Right renal pelvis (tissue), 4 donors: ENCODE results near the gene KCNC3. TPM values are rescaled to one million over a fixed set of nuclear protein-coding genes. Genes with fewer than 3 reads are reported as not detected.
"Not testable (repeated sequence)": the region's sequence is repeated elsewhere in the genome, so short reads cannot be mapped to it uniquely, and the experiment has no call there.

Source experiments
- DNase-seq, 4 donors: peaks; one replicate each; pipeline ENCODE4 v3.0.0-alpha.2; 2013; ENCODE audit warnings: low read depth in 4 of 4, low spot score in 3 of 4, missing footprints in 1 of 4
- polyA plus RNA-seq, 4 donors: library from polyadenylated mRNA; unstranded; fragments of 120-200 nt; gene quantifications; one replicate each; pipeline ENCODE4 v1.2.1, GENCODE V29; 2013; ENCODE audit not compliant: insufficient read length in 4 of 4

Gene KCNC3
- polyA plus RNA-seq, 4 donors, result 31.9 to 52.4 (median 36.7) TPM

DNA sequence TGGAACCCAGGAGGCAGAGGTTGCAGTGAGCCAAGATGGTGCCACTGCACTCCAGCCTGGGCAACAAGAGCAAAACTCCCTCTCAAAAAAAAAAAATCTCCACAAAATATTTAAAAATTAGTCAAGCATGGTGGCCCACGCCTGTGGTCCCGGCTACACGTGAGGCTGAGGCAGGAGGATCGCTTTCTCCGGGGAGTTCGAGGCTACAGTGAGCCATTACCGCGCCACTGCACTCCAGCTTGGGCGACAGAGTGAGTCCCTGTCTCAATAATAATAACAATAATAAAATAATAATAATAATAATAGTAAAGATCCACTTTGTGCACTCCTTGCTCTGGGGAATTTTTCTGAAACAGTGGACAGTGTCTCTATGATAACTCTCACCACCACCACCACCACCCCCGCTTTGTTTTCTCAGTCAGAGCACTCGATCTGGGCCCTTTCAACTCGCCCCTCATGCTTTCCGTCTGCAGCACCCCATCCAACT lies 27.6 kb upstream of the KCNC3 start:
- no peak for DNase-seq

DNA sequence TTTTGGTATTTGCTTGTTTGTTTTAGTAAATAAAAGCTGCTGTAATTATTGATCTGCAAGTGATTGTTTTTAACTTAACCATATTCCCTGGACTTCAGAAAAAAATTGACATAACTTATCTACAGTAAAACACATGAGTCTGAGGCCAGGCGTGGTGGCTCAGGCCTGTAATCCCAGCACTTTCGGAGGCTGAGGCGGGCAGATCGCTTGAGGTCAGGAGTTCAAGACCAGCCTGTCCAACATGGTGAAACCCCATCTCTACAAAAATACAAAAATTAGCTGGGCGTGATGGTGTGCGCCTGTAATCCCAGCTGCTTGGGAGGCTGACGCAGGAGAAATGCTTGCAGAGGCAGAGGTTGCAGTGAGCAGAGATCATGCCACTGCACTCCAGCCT lies 24.3 kb upstream of the KCNC3 start:
- not testable (repeated sequence) for DNase-seq

DNA sequence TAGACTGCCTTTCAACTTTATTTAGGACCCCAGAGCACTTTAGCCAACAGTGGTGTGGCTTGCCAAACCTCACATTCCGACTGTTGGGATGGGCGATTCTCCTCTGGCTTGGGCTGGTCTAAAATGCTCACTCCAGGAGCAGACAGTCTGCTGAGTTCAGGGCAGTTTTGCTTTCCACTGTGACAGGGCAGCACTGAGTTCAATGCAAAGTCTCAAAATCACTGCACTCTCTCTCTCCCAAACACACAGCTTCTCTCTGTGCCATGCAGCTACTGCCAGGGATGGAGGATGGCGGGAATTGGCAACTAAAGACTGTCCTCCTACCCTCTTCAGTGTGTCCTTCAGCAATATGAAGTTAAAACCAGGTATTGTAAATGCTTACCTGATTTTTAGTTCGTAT lies 23.1 kb upstream of the KCNC3 start:
- DNase-seq, result no peak

DNA sequence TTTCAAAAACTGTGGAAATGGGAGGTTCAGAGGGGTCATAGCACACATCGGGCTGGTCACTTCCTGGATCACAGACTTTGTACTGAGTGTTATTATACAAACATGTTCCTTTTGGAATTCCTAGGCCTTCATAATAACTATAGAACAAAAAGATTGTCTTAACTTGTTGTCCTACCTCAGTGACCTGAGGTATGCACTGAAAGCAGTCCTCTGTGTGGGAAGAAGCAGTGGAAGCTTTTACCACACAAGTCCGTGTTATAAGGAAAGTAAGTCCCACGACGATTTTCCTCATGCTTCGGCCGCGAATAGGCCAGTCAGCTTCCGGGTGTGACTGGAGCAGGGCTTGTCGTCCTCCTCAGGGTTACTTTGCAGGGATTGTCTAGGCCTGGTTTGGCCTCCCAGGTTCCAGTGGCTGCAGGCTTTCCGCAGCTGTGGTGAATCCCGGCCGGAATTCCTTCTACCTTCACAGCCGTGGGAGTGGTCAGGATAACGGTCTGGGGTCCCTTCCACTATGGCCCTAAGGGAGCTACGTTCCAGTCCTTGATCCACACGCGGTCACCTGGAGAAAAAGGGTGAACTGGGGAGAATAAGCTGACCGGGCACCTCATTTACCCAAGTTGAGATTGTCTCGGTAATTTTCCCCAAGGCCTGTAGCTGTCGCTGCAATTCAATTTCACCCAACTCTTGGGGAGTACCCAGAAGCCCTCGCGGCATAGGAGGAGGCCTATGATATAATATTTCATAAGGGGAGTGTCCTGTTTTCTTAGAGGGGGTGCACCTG lies 20.3 kb upstream of the KCNC3 start:
- no peak for DNase-seq

DNA sequence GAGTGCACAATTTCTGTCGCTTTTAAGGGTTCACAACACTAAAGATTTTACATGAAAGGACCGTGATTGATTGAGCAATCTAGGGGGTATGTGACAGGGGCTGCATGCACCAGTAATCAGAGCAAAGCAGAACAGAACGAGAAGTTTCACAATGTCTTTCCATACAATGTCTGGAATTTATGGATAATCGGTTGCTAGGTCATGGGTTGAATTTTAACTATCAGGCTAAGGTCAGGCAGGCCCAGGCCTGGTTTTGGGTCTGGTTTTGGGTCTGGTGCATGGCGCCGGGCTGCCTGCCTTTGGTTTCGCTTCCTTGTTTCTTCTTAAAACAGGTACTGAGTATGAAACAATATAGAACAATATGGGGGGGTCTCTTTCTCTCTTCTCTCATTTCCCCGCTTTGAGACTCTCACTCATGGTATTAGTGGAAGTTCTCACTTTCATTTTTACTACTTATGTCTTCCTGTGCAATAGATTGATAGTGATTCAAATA lies 18.0 kb upstream of the KCNC3 start:
- DNase-seq, result not testable (repeated sequence)

DNA sequence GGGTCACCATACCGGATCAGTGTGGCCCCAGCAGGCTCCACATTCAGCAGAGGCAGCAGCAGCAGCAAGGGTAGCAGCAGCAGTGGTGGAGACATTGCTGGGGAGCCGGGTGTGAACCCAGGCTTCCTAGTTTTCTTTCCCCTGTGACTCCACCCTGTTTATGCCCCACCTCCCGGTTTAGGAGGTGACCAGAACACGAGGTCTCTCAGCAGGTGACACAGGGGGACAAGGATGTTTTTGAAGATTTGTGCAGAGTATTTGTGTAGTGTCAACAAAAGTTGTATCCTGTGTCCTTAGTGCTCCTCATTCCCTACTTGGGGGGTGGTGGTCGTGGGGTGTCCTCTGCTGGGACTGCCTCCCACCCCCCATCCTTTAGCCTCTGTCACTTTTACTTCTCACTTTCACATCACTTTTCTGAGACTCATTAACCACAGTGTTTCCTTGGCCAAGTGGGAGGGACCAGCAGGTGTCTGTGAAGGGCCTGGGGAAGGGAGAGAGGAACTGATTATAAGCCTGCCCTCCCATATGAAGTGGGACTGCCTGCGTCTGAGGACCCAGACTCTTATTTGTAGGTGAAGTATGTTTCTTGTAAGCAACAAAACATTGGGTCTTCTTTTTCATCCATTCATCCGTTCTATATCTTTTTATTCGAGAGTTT lies 15.6 kb upstream of the KCNC3 start:
- no peak for DNase-seq

DNA sequence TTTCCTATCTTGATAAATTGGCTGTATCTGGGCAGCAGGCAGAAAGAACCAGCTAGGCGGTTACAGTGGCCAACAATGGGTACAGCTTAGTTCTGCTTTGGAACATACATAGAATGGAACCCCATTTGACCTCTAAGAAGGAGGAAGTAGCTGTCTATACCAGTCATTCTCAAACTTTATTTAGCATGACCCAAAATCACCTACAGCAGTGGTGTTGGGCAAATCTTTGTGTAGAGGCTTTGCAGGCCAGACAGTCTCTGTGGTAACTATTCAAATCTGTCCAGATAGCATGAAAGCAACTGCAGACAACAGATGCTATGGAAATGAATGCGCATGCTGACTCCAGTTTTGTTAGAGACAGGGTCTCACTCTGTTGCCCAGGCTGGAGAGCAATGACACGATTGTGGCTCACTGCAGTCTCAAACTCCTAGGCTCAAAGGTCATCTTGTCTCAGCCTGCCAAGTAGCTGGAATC lies 12.0 kb upstream of the KCNC3 start:
- no peak for DNase-seq

DNA sequence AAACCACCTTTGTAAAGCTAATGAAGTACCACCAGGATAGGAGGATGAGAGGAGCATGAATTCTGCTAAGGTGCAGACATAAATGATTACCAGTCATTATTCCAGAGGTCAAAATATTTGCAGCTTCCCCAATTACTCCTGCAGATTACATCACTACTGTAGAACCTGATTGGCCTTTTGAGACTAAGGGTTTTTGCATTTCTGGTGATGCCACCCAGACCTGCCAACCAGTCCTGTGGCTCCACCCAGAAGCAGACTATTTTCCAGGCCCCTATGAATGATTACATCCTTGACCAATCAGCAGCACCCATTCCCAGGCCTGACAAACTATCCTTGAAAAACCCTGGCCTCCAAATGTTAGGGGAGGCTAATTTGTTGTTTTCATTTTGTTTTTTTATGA lies 11.2 kb upstream of the KCNC3 start:
- no peak for DNase-seq

DNA sequence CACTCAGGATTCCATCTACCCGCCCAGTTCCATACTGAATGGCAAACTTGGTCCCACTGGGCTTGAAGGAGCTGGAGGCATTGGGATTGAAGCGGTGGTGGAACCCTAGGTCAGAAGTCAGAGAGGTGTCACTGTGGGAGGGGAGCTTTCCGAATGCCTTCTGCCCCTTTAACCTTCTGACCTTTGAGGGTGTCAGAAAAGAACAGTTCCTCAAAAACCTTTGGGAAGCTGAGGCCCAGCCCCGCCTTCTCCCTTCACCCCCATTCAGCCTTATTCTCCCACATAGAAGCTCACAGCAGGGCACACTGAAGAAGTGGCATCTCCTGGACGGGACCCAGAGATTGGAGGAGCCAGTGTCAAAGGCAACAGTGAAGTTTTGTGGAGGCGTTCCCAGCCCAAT lies 7.9 kb upstream of the KCNC3 start:
- not testable (repeated sequence) for DNase-seq

DNA sequence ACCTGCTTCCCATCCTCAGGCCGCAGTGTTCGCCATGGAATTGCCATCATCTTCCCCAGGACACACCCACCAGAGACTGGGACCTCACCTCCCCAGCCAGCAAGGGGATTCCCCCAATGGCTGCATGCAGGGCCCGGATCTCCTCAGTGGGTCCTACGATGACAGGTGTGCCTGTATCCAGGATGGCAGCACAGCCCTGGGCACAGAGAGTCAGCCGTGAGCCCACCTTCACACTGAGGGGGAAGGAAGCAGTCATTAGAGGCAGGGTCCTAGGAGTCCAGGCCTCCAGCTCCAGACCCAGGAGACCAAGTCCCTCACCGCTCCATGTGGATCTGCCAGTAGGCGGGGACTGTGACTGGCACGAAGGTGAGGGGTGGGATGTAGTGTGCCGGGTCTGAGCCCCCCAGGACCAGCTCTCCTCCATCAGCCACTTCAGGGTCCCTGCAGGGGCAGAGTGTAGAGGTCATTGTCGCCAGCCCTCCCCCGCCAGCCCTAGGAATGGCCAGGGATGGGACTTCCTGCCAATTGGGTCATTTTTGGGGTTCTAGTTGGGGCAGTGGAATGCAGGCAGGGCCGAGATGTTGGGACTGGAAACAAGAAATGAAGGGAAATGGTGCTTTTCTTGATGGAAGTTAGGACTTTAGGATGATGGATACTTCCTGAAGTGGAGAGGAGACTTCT lies 5.7 kb upstream of the KCNC3 start:
- no peak for DNase-seq

DNA sequence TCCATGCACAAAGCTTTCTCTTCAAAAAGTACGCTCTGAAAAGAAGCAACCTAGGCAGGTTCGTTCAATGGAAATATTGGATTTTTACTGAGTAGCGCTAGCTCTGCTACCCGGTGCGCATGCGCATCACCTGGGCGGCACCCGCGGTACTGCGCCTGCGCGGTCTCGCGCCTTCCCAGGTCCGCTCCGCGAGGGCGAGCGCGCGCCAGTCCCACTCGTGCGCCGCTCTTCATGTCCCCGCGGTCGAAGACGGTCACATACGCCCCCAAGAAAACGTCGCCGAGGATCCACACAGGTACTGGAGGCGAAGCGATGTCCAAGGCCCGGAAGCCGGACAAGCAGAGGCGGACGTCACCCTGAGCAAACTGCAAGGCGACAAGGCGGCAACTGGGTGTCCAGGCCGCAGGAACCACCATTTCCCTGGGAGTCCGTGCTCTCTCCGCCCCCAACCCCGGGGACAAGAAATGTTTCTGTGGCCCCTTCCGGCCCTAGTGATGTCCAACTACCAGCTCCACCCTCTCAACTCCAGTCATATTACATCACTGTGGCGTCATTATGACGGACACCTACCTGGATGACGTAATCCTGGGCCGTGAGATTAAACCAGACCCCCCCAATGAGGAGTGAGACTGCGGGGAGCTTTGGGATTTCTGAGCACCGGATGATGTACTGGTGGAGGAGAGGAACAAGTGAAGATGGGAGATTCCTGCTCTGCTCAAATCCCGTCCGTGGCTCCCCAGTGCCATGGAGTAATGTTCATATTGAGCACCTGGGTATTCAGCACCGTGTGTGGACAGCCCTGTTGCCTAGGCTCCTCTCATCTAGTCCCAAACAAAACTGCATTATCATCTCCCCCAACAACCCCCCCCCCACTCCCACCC lies 4.8 kb upstream of the KCNC3 start:
- DNase-seq, result peak in 3 of 4 donors; percentile 68 to 94 (median 75)

DNA sequence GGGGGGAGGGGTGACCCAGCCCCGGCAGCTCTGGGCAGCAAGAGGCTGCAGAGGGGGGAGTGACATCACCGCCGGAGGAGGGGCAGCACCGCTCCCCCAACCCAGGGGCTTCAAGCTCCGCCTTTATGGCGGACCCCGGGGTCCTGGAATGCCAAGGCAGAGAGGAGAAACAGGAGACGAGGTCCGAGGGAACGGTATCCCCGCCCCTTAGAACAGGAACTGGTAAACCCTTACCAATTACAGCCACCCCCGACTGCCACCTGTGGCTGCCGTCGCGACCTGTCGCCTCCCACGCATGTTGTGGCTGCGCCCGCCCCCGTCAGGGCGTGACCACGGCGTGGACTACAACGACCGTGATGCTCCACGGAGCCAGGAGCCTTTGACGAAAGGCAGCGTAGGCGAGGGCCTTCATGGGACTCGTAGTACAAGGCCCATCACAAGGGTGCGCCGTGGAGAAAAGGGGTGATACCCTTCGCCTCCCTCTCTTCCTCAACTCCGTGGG lies 4.1 kb upstream of the KCNC3 start:
- DNase-seq, result peak; percentile 83 to 89 (median 87)

DNA sequence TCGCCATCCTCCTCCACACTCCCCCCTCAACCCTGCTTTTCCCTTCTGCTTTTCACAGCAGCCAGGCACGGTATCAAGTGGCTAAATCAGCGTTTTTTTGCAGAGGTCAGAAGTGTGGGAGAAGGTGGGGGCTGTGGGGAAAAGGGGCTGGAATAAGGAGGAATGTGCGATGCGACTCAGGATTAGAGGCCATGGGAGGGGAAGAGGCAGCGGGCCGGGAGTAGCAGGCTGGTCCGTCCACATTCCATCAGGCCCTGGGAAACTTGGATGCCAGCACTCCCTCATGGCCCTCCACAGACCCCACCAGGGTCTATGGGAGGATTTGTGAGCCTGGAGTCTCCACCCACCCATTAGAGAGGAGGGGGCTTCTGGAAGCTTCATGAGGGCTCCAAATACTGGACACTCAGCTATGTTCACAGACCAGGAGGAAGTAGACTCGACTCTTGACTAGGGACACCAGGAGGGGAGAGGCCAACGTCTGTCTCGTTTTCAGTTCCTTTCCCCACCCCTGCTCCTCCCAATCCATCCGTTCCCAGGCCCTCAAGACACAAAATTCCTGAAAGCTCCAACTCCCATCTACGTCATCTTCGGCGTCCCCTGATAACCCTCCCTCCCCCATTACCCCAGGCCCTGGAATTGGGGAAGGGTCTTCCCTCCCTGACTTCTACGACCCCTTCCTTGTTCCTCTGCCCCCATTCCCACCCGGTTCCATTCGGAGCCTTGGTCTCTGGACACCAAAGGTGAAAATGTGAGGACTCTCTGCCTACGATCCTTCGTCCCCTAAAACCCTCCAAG lies 3.3 kb upstream of the KCNC3 start:
- DNase-seq, result no peak

DNA sequence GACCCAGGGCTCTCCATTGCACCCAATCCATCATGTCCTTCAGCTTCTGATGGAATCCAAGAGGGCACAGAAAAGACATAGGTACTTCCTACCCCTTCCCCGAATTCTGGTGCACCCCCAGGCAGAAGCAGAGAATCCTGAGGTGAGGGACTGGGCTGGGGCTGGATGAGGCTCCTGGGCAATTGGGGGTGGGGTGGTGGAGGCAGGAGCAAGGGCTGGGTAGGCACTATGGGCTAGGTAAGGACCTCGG lies 2.7 kb upstream of the KCNC3 start:
- no peak for DNase-seq

DNA sequence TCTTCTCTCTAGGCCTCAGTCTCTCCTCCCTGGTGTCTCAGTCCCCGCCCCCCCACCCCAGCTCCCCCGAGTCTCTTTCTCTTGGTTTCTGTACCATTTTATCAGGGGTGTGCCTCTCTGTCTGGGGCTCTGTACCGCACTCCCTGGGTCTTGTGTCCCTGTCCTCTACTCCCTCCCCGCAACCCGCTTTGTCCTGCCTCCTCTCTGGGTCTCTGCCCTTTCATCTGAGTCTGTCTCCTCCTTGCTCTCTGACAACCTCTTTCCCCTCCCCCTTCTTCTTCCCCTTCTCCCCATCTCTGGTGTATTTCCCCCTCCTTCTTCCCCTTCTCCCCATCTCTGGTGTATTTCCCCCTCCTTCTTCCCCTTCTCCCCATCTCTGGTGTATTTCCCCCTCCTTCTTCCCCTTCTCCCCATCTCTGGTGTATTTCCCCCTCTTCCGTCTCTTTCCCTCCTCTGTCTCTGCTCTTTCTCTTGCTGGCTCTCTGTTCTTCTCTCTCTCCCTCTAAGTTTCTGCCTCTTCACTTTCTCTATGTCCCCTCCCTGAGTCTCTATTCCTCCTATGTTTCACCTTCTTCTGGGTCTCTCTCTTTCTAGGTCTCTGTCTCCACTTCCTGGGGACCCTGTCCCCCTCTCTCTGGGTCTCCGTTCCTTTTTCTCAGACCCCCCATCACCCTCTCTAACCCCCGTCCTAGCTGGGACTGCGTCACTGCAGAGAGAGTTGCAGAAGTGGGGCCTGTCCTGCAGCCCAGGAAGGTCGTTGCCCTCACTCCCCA lies 2.2 kb upstream of the KCNC3 start:
- no peak for DNase-seq

DNA sequence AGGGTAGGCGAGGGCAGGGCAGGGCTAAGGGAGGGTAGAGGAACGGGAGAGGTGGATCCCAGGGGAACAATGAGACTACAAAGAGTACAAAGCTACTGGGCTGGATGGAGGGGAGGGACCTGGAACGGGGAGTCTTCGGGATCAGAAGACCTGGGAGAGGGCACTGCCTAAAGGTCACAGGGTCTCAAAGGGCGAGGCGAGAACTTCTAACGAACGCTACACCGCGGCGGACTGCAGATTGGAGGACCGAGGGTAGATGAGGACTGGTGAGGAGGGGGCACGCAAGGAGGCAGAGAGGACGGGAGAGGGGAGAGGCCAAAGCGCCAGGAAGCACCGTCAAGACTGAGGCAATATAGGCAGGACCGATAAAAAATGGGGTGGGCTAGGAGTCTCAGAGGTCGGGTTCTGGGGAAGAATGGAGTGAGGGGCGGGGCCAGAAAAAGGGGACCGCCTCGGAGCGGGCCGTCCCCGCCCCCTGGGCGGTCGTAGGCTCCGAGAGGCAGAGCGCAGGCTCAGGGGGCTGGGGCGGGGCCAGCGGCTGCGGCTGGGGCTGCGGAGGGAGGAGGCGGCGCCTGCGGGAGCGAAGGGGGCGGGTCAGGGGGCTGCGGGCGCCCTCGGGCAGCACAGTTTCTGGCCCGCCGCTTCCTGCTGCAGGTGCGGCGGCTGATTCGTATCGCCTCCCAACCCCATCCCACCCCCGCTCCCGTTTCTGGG lies 1.3 kb upstream of the KCNC3 start:
- DNase-seq, result peak; percentile 69 to 82 (median 72)

DNA sequence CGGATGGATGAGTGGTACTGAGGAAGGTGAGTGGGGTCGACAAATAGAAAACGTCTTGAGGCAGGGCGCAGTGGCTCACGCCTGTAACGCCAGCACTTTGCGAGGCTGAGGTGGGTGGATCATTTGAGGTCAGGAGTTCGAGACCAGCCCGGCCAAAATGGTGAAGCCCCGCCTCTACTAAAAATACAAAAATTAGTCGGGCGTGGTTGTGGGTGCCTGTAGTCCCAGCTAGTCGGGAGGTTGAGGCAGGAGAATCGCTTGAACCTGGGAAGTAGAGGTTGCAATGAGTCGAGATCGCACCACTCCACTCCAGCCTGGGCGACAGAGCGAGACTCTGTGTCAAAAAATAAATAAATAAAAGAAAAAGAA lies 733 bp upstream of the KCNC3 start:
- not testable (repeated sequence) for DNase-seq

DNA sequence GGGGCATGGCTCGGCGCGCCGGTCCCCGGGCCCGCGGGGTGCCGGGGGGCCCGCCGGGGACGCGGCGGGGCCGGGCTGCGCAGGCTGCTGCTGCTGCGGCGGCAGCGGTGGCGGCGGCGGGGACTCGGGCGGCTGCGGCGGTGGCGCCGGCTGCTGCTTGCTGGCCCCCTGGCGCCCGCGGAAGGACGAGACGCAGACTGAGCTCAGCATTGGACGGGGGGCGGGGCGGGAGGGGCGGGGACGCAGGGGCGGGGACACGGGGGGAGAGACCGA lies 368 bp downstream of the KCNC3 start:
- no peak for DNase-seq
